Cardiac muscle cell (in vitro differentiated cells and primary cell): ENCODE results near the gene RING1. TPM values are rescaled to one million over a fixed set of nuclear protein-coding genes. Genes with fewer than 3 reads are reported as not detected.

ENCODE experiments used
- DNase-seq, 2 donors: peaks; one replicate each; pipeline versions ENCODE4 v3.0.0 to v3.0.0-alpha.2; 2010 to 2017; ENCODE audit warnings: low read depth in 1 of 2, low spot score in 1 of 2
- H3K27ac ChIP-seq: fragments of 200-600 bp; sonication (generic); 2 replicates; pipeline ENCODE4 v1.5.1; 2016
- H3K27me3 ChIP-seq: fragments of 200-600 bp; sonication (generic); 2 replicates; pipeline ENCODE4 v1.6.0; 2016; ENCODE audit warnings: control low read depth
- H3K36me3 ChIP-seq: fragments of 200-600 bp; sonication (generic); 2 replicates; pipeline ENCODE4 v1.5.1; 2016; ENCODE audit warnings: control low read depth
- H3K4me1 ChIP-seq: fragments of 200-600 bp; sonication (generic); 2 replicates; pipeline ENCODE4 v1.8.1; 2017; ENCODE audit warnings: low read depth, mild to moderate bottlenecking, mixed run types
- H3K4me3 ChIP-seq: fragments of 200-600 bp; sonication (generic); 2 replicates; pipeline ENCODE4 v1.5.1; 2016; ENCODE audit warnings: mild to moderate bottlenecking
- H3K9me3 ChIP-seq: fragments of 200-600 bp; sonication (generic); 2 replicates; pipeline ENCODE4 v1.5.1; 2017; ENCODE audit warnings: low read depth, mild to moderate bottlenecking, control low read depth
- CTCF ChIP-seq: IDR thresholded peaks from 2 replicates; pipeline ENCODE4 v1.5.1; 2012; ENCODE audit warnings: low read depth, mild to moderate bottlenecking, low read length
- polyA plus RNA-seq: library from polyadenylated mRNA; unstranded; fragments of >200 nt; fragmentation: Nextera tagmentation; extraction: Ambion mirVana; gene quantifications from 2 replicates; pipeline ENCODE4 v1.2.1, GENCODE V29; 2016
- total RNA-seq: library from RNA; depleted of rRNA; stranded (reverse); fragments of >200 nt; gene quantifications from 2 replicates; pipeline ENCODE4 v1.2.3, GENCODE V29; 2016

RING1 gene
- total and polyA plus RNA-seq, 2 experiments from 2014 or later, result 37.0 to 42.1 TPM

- TF ChIP-seq CTCF, result no peak
- DNase-seq, result no peak
- Histone ChIP-seq H3K27ac (no peak overlapping the region), H3K36me3 (peaks cover 17% of the 10 kb centered on the region), H3K9me3 (no peaks in the 10 kb centered on the region), H3K4me1 (peaks cover 18% of the 10 kb centered on the region), H3K4me3 (no peak overlapping the region), H3K27me3 (no peaks in the 10 kb centered on the region)
These were observed 5.5 kb upstream of the RING1 start for GRCh38 chr6:33202799-33203198.

GRCh38 chr6:33203443-33204164 is 4.7 kb upstream of the RING1 start:
- no peak overlapping the region for H3K27ac ChIP-seq
- H3K4me3 ChIP-seq, result no peak overlapping the region
- DNase-seq, result no peak

GRCh38 chr6:33204165-33204414 is 4.2 kb upstream of the RING1 start:
- peaks cover 17% of the 10 kb centered on the region for H3K36me3 ChIP-seq
- peaks cover 18% of the 10 kb centered on the region for H3K4me1 ChIP-seq
- H3K27ac ChIP-seq, result no peak overlapping the region
- no peak overlapping the region for H3K4me3 ChIP-seq
- H3K27me3 ChIP-seq, result no peaks in the 10 kb centered on the region
- no peak for TF ChIP-seq CTCF
- no peaks in the 10 kb centered on the region for H3K9me3 ChIP-seq
- no peak for DNase-seq

More at GRCh38 chr6:33203443-33204164, 4.7 kb upstream of the RING1 start:
- Histone ChIP-seq H3K4me1 (peaks cover 18% of the 10 kb centered on the region), H3K9me3 (no peaks in the 10 kb centered on the region), H3K27me3 (no peaks in the 10 kb centered on the region), H3K36me3 (peaks cover 17% of the 10 kb centered on the region)
- no peak for TF ChIP-seq CTCF

GRCh38 chr6:33204415-33205190 is 3.7 kb upstream of the RING1 start, which contains the start of gene HSD17B8:
Gene HSD17B8, plus strand, starts transcription at chr6:33204655. Its CDS starts 14 bp downstream, at chr6:33204669.
- Histone ChIP-seq H3K4me3 (peak within 1 kb of the TSS; percentile 87), H3K27me3 (no peaks in the 10 kb centered on the region), H3K36me3 (peaks cover 17% of the 10 kb centered on the region), H3K9me3 (no peaks in the 10 kb centered on the region), H3K4me1 (peaks cover 18% of the 10 kb centered on the region), H3K27ac (peak within 1 kb of the TSS; percentile 72)
- no peak for TF ChIP-seq CTCF
- peak; percentile 94 to 97 for DNase-seq

GRCh38 chr6:33205191-33206026 is 2.9 kb upstream of the RING1 start:
- Histone ChIP-seq H3K27me3 (no peaks in the 10 kb centered on the region), H3K4me3 (peak overlapping the region; percentile 87), H3K4me1 (peaks cover 18% of the 10 kb centered on the region), H3K36me3 (peaks cover 17% of the 10 kb centered on the region), H3K9me3 (no peaks in the 10 kb centered on the region), H3K27ac (peak overlapping the region; percentile 72)
- no peak for DNase-seq
- no peak for TF ChIP-seq CTCF
